HepG2 (cell line): ENCODE measurements around the gene EIF5.

Experiments
- CAMTA2 ChIP-seq: sonication (generic); formaldehyde crosslinking; IDR thresholded peaks from 2 replicates; pipeline ENCODE4 v1.4.0; 2020; ENCODE audit warnings: mild to moderate bottlenecking, missing genetic modification reagents, borderline replicate concordance
- PHF8 ChIP-seq: sonication (generic); formaldehyde crosslinking; IDR thresholded peaks from 2 replicates; pipeline ENCODE4 v1.5.0; 2020; ENCODE audit warnings: missing genetic modification reagents
- POLR2A ChIP-seq, 2 experiments: IDR thresholded peaks; 2 replicates each; pipeline ENCODE4 v1.6.1; 2011; ENCODE audit warnings: low read depth in 2 of 2, low read length in 2 of 2, mild to moderate bottlenecking in 1 of 2, moderate library complexity in 1 of 2; ENCODE audit not compliant: insufficient read depth in 1 of 2
- RAD21 ChIP-seq: fragments of 450-650 bp; formaldehyde crosslinking; IDR thresholded peaks from 2 replicates; pipeline ENCODE4 v1.5.0; 2020; ENCODE audit warnings: mild to moderate bottlenecking
- RFX1 ChIP-seq: fragments of 450-650 bp; IDR thresholded peaks from 2 replicates; pipeline ENCODE4 v1.6.1; 2017
- ZNF232 ChIP-seq: sonication (generic); formaldehyde crosslinking; IDR thresholded peaks from 2 replicates; pipeline ENCODE4 v1.4.0; 2020; ENCODE audit warnings: missing genetic modification reagents, borderline replicate concordance
- TF ChIP-seq, protein P1 (sequence below): sonication (generic); formaldehyde crosslinking; IDR thresholded peaks from 2 replicates; pipeline ENCODE4 v1.5.1; 2020; ENCODE audit warnings: mild to moderate bottlenecking, missing genetic modification reagents, moderate library complexity

DNA sequence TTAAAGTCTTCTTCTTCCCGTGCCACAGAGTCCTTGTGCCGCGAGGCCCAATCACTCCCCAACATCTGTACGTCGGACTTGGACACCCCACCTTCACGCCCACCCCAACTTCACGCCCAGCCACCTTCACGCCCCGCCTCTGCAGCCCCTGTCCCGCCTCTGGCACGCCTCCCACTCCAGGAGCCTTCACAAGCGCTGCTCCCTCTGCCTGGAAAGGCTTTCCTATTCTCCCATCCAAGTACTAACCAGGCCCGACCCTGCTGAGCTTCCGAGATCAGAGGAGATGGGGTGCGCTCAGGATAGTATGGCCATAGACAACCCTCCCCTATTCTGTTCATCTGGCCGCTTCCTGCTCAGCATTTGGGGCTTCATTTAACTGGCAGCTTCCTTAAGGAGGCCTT is 17.3 kb upstream of the EIF5 start:
- TF ChIP-seq CAMTA2 (CRISPR knock-in tag) = no peak
- TF ChIP-seq RFX1 = no peak
- TF ChIP-seq POLR2A (IDR thresholded peaks at IDR 0.05; ENCODE audit: insufficient read depth in 1 of 2, low read depth in 2 of 2, low read length in 2 of 2) = no peak
- TF ChIP-seq, protein P1, sequence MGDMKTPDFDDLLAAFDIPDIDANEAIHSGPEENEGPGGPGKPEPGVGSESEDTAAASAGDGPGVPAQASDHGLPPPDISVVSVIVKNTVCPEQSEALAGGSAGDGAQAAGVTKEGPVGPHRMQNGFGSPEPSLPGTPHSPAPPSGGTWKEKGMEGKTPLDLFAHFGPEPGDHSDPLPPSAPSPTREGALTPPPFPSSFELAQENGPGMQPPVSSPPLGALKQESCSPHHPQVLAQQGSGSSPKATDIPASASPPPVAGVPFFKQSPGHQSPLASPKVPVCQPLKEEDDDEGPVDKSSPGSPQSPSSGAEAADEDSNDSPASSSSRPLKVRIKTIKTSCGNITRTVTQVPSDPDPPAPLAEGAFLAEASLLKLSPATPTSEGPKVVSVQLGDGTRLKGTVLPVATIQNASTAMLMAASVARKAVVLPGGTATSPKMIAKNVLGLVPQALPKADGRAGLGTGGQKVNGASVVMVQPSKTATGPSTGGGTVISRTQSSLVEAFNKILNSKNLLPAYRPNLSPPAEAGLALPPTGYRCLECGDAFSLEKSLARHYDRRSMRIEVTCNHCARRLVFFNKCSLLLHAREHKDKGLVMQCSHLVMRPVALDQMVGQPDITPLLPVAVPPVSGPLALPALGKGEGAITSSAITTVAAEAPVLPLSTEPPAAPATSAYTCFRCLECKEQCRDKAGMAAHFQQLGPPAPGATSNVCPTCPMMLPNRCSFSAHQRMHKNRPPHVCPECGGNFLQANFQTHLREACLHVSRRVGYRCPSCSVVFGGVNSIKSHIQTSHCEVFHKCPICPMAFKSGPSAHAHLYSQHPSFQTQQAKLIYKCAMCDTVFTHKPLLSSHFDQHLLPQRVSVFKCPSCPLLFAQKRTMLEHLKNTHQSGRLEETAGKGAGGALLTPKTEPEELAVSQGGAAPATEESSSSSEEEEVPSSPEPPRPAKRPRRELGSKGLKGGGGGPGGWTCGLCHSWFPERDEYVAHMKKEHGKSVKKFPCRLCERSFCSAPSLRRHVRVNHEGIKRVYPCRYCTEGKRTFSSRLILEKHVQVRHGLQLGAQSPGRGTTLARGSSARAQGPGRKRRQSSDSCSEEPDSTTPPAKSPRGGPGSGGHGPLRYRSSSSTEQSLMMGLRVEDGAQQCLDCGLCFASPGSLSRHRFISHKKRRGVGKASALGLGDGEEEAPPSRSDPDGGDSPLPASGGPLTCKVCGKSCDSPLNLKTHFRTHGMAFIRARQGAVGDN = no peak
- no peak for TF ChIP-seq RAD21 (CRISPR knock-in tag)
- TF ChIP-seq PHF8 (CRISPR knock-in tag) = no peak
- no peak for TF ChIP-seq ZNF232 (CRISPR knock-in tag)
